ENCODE measurements around the gene TMA7.

TMA7 gene

GRCh38 chr3:48439820-48440589 is at the start of gene TMA7, which contains the start of gene CCDC51:
Gene TMA7, plus strand, starts transcription at chr3:48440257. Its CDS starts 40 bp downstream, at chr3:48440297.
Gene CCDC51, minus strand, starts transcription at chr3:48440119. Its CDS starts 4,991 bp downstream, at chr3:48435128.
- TF ChIP-seq, protein P1, sequence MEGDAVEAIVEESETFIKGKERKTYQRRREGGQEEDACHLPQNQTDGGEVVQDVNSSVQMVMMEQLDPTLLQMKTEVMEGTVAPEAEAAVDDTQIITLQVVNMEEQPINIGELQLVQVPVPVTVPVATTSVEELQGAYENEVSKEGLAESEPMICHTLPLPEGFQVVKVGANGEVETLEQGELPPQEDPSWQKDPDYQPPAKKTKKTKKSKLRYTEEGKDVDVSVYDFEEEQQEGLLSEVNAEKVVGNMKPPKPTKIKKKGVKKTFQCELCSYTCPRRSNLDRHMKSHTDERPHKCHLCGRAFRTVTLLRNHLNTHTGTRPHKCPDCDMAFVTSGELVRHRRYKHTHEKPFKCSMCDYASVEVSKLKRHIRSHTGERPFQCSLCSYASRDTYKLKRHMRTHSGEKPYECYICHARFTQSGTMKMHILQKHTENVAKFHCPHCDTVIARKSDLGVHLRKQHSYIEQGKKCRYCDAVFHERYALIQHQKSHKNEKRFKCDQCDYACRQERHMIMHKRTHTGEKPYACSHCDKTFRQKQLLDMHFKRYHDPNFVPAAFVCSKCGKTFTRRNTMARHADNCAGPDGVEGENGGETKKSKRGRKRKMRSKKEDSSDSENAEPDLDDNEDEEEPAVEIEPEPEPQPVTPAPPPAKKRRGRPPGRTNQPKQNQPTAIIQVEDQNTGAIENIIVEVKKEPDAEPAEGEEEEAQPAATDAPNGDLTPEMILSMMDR (IDR thresholded peaks at IDR 0.05; ENCODE audit: low read depth, low read length, missing control alignments) = no peak
- peak within 1 kb of the TSS; percentile 98 for H3K4me3 ChIP-seq (replicated peaks; ENCODE audit: low read depth, low read length)
- DNase-seq (ENCODE audit: extremely low read depth, low read depth) = peak; percentile 90

DNA sequence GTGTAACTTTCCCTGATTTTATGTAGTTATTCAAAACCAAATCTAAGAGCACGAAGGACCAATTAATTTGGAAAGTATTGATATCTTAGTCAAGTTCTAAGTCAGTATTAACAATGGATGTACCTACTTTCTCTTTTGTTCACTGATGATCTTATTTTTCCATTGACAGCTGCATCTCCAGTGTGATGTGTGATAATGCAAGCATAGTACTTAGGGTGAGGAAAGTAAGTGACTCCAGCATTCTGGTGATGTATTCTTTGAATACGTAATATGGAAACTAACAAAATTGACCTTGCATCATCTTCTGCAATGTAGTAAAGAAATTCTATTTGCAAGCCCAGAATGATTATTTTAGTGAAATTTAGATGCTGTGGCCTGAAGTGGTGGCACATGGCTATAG is 45.7 kb upstream of the TMA7 start:
- H3K4me3 ChIP-seq (replicated peaks; ENCODE audit: low read depth, low read length) = no peak overlapping the region
- TF ChIP-seq, protein P1 (IDR thresholded peaks at IDR 0.05; ENCODE audit: low read depth, low read length, missing control alignments) = no peak
- DNase-seq (ENCODE audit: extremely low read depth, low read depth) = no peak

DNA sequence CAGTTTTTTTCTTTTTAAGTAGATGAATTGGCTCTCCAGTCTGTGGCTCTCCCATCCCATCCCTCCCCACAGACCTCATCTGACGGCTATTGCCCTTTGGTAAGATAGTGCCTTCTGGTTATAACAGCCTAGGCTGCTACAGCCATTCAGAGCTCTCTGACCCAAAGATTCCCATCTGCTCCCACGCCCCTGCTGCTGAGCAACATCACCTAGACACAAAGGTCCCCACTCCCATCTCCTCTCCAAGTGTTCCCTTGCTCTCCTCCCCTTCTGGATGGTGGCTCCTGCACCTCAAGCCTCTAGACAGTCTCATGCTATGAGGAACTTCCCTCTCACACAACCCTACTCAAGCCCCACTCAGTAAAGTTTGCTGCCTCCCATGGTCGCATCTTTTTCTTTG is 44.3 kb upstream of the TMA7 start:
- H3K4me3 ChIP-seq (replicated peaks; ENCODE audit: low read depth, low read length) = no peak overlapping the region
- no peak for DNase-seq (ENCODE audit: extremely low read depth, low read depth)
- TF ChIP-seq, protein P1 (IDR thresholded peaks at IDR 0.05; ENCODE audit: low read depth, low read length, missing control alignments) = no peak

GRCh38 chr3:48397767-48398681 is 42.0 kb upstream of the TMA7 start:
- H3K4me3 ChIP-seq (replicated peaks; ENCODE audit: low read depth, low read length) = no peak overlapping the region
- TF ChIP-seq, protein P1 (IDR thresholded peaks at IDR 0.05; ENCODE audit: low read depth, low read length, missing control alignments) = no peak
- no peak for DNase-seq (ENCODE audit: extremely low read depth, low read depth)

DNA sequence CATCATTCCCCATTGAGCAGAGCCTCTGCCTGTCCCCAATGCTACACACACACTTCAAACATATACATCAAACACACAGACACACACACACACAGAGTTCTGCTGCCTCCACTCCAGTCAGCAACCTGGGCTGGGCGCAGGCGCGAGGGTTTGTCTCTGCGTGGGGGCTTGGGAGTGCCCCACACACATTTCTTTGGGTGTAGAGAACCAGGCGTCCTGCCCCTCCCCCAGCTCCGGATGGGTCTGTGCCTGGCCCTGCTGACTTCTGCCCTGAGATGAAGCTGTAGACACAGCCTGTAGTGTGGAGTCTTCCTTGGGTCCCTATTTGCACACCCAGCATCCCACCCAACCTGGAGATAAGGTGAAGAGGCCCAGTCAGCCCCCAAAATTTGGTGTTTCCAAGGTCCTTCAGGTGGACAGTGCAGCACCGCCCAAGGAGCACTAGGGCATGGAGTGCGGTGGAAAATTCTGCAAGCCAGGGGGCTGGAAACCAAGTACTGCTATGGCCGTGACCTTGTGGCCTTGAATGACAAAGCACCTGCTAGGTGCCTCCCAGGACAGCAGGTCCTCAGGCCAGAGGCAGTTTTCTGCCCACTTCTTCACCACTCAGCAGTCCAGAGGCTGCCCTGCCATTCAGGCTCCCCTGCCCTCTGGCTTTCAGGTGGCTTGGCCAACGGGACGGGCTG is 41.2 kb upstream of the TMA7 start:
- TF ChIP-seq, protein P1 (IDR thresholded peaks at IDR 0.05; ENCODE audit: low read depth, low read length, missing control alignments) = no peak
- no peak for DNase-seq (ENCODE audit: extremely low read depth, low read depth)
- H3K4me3 ChIP-seq (replicated peaks; ENCODE audit: low read depth, low read length) = no peak overlapping the region

- H3K4me3 ChIP-seq (replicated peaks; ENCODE audit: low read depth, low read length) = no peak overlapping the region
- TF ChIP-seq, protein P1 (IDR thresholded peaks at IDR 0.05; ENCODE audit: low read depth, low read length, missing control alignments) = no peak
- no peak for DNase-seq (ENCODE audit: extremely low read depth, low read depth)
Measured at GRCh38 chr3:48399387-48400172, 40.5 kb upstream of the TMA7 start.

Measured in HFF-Myc (cell line).